ENCODE data around the gene HIVEP3.

DNA sequence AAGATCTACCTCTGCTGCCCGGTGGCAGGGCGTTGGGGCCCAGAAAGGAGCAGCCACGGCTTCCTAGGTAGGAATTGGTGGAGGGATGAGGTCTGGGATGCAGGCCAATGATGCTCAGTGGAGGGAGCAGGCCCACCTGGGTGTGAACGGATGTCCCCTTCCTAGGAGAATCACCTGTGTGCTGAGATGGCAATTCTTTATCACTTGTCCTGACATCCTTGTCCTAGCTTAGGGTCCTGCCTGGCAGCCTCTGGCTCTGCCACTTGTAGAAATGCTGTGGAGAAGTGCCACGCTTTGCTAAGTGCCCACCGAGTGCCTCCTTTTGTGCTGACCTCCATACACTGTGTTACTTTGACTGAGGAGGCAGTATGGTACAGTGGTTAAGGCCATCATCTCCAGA, 447.1 kb downstream of the HIVEP3 start:
- no peak for TF ChIP-seq YY1 (IDR thresholded peaks at IDR 0.05; ENCODE audit: insufficient read depth, insufficient read length)
- TF ChIP-seq SUZ12 (IDR thresholded peaks at IDR 0.05; ENCODE audit: extremely low read depth, insufficient read depth, insufficient read length): no peak
